ENCODE data around the gene DDR1.
A peak's percentile ranks its signal among the peaks of the same experiment; 100 is the strongest.

DDR1 gene

GRCh38 chr6:30881392-30882203 lies 2.7 kb upstream of the DDR1 start:
- peak; percentile 42 for DNase-seq

- peak; percentile 62 for DNase-seq
Observed at GRCh38 chr6:30882204-30882758, 2.0 kb upstream of the DDR1 start.

GRCh38 chr6:30882759-30883684 lies 1.3 kb upstream of the DDR1 start:
- DNase-seq = peak; percentile 91

DNA sequence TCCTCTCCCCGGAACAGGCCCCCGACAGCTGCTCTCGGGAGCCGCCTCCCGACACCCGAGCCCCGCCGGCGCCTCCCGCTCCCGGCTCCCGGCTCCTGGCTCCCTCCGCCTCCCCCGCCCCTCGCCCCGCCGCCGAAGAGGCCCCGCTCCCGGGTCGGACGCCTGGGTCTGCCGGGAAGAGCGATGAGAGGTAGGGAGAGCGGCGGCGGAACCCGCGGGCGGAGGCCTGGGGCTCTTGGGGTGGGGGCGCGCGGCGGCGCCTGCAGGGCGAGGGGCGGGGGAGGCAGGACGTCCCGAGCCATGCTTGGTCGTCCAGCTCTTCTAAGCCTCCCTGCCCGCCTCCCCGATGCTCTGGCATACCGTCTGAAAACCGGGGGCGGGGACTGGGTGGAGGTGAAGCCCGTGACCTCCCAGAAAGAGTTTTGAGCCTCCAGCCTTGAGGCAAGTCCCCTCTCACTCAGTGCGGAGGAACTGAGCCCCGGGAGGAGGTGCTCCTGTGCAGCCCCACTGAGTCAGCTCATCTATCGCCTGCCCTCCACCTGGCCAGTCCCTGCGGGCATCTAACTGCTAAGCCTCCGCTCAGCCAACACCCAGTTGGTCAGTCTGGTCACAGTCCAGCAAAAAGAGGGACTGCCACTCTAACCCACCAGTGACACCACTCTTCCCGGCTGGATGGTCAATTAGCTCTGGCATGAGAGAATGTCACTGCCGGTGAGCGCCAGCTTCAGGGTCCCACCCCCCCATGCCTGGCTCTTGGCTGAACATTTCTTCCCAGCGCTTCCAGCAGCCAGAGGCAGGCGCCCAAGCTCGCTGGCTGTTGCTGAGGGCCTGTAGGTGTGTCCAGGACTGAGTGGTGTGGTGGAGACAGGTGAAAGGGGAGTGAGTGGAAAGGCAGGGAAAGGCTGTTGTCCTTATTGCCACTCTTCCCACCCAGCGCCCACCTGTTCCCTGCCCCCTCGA lies 482 bp downstream of the DDR1 start:
- peak; percentile 69 for DNase-seq

DNA sequence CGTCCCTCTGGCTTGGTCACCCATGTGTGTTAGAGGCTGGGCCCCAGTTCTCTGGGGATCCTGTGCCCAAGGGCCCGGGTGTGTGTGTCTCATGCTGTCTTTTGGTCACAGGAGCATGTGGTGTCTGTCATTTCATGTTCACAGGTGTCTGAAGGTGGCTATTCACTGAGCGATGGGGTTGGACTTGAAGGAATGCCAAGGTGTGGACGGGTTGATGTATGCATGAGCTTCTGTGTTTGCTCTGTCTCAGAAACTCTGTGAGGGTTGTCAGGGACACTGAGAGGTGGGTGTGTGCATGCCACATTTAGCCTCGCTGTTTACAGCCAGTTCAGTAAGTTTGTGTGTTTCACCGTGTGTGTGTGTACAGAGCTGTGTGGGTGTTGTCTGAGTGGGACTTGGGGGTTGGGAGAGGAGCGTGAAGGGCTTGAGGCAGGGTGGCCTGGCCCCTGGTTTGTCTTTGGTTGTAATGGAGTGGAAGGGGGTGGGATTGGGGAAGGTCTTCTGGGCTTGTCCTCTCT lies 1.2 kb downstream of the DDR1 start:
- DNase-seq = peak; percentile 86

DNA sequence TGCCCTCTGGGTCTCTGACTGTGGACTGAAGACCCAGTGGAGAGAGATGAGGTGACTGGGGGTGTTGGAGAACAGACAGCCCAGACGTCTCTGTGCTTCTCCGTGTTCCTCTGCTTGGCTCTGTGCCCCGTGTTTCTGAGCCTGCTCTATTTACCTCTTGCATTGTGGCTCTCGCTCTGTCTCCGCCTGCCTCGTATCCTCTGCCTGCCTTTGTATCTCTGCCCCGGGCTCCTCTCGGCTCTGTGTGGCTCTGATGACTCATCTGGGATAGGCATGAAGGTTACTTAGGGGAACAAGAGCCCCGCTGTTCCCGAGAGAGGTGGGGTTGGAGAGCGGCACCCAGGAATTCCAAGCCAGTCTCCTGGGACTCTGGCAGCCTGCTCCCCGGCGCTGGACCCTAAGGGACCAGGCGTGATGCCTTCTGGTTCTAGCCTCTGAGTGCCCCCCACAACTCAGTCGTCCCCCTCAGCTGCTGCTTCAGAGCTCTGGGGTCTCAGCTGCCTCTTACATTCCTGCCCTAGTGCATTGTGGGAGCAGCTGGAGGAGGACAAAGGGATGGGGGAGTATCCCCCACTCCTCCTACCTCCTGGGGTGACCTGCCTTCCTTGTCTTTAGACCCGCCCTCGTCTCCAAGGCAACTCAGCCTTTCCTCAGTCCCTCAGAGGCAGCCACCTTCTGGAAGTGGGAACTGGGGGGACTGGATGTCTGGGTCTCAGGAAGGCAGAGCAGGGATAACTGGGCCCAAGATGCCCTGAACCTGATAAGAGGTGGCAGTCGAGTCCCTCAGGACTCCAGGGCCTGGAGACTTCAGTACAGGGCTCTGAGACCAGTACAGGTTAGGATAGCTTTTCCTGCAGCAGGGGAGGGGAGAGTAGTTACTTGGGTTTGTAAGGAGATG lies 1.9 kb downstream of the DDR1 start:
- DNase-seq = peak; percentile 95

DNA sequence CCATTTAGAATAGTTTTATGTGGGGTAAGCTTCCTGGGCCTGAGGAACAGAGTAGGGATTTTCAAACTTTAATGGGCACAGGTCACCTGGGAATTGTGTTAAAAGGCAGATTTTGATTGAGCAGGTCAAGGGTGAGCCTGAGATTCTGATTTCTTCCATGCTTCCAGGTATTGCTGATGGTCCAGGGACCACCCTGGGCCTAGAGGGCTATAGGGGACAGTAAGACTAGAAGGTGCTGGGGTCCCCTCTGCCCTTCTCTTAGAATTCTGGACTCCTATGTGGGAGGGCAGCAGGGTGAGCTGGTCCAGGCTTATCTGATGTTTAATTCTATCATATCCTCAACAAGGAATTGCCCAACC lies 2.6 kb downstream of the DDR1 start:
- DNase-seq = no peak

DNA sequence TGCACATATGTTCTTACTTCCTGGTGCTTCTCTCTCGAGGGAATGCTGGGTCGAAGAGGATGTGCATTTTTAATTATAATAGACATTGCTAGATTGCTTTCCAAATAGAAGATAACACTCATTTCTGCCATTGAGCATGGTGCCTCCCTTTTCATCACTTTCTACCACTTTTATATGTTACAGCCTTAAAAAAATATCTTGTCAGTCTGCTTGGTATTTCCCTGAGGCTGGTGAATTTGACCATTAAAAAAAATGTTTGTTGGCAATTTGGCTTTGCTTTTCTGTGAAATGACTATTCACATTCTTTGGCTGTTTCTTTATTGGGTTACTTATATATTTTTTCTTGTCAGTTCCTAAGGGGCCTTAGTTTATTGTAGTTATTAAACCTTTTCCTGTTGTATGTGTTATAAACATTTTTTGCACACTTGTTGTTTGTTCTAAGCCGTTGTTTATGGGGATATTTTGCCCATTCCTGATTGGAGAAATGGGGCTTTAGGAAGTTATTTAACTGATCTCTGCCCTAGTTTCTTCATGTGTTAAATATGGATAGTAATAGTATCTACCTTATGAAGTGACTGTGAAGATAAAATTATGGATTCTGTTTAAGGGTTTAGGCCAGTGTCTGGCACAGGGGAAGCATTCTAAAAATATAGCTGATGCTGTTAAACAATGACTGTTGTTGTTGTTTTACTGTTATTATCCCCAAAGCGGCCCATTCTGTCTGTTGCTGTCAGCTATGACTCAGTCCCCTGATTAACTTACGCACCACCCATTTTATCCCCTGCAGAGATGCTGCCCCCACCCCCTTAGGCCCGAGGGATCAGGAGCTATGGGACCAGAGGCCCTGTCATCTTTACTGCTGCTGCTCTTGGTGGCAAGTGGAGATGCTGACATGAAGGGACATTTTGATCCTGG lies 3.8 kb downstream of the DDR1 start:
- DNase-seq = peak; percentile 13

GRCh38 chr6:30888816-30889495 lies 4.6 kb downstream of the DDR1 start:
- DNase-seq = no peak

GRCh38 chr6:30889496-30889885 lies 5.2 kb downstream of the DDR1 start:
- DNase-seq = no peak

DNA sequence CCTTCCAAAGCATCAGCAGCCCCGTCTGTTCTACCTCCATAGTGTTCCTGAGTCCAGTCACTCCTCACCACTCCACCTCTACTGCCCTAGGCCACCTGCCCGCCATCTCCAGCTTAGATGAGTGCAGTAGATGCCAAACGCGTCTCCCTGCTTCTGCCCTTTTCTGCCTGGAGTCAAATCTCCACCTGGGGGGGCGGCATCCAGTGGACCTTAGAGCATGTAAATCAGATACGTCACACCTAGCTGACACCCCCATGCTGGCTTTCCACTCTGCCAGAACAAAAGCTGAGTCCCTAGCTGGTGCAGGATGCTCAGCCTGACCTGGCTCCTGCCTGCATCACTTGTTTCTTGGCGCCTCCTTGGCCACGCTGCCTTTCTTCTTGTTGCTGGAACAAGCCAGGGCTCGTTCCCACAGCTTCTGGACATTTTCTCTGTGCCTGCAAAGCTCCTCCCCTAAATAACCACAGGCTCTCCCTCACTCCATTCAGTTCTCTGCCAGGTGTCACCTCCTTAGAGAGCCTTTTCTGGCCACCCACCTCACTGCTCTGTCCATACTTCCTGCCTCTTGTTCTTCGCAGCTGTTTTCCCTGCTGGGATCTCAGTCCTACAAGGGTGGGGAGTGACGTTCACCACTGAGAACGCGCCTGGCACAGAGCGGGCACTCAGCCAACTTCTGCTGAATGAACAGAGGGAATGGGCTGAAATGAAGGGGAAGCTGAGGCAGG lies 5.8 kb downstream of the DDR1 start:
- DNase-seq = peak; percentile 94

GRCh38 chr6:30890646-30891449 lies 6.5 kb downstream of the DDR1 start:
- peak; percentile 39 for DNase-seq

GRCh38 chr6:30891450-30891723 lies 7.1 kb downstream of the DDR1 start:
- no peak for DNase-seq

- no peak for DNase-seq
Observed at GRCh38 chr6:30891816-30892538, 7.7 kb downstream of the DDR1 start.

GRCh38 chr6:30893001-30893591 lies 8.8 kb downstream of the DDR1 start:
- DNase-seq = no peak

DNA sequence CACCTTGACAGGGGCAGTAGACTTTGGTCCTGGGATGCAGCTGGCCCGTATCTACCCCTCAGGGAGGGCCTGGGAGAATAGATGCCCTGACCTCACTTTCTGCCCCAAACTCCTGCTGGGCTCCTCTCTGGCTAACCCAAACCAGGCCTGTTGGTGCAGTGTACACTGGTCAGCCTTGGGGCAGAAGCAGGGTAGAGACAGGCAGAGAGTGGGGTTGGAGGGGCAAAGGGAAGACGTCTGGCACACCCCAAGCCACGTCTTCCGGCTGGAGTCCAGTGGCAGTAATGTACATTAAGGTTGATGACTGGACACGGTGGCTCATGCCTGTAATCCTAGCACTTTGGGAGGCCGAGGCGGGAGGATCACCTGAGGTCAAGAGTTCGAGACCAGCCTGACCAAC lies 9.3 kb downstream of the DDR1 start:
- no peak for DNase-seq

GRCh38 chr6:30894381-30894780 lies 10.1 kb downstream of the DDR1 start:
- DNase-seq = no peak

Data from NCI-H69 (cell line).